ENCODE results near the gene TBC1D9. TPM values are rescaled to one million over a fixed set of nuclear protein-coding genes. Genes with fewer than 3 reads are reported as not detected.

The TBC1D9 gene
- total RNA-seq, 2 experiments from 2014 or later: 0.20 to 0.33 TPM

- CTCF ChIA-PET: no interaction called here
- Histone ChIP-seq H3K4me3 (ENCODE audit: low read length) (no peak overlapping the region), H3K4me1 (ENCODE audit: insufficient read depth, low read length) (no peaks in the 10 kb centered on the region), H3K36me3 (ENCODE audit: insufficient read depth, low read length) (no peaks in the 10 kb centered on the region), H3K27me3 (ENCODE audit: control insufficient read depth in 1 of 2, insufficient read depth in 2 of 2, low read length in 2 of 2) (no peaks in the 10 kb centered on the region), H3K27ac (ENCODE audit: low read depth in 1 of 2, low read length in 2 of 2) (no peak overlapping the region), H3K9me3 (ENCODE audit: control insufficient read depth in 1 of 2, insufficient read depth in 1 of 2, low read length in 2 of 2) (no peaks in the 10 kb centered on the region)
- Mint-ChIP-seq H3K4me1 (ENCODE audit: low read depth) (no peaks in the 10 kb centered on the region), H3K27me3 (no peaks in the 10 kb centered on the region), H3K36me3 (ENCODE audit: low read depth) (no peaks in the 10 kb centered on the region), H3K27ac (no peak overlapping the region), H3K9me3 (no peaks in the 10 kb centered on the region), H3K4me3 (no peak overlapping the region)
- intact Hi-C loops (cut with DNase I, micrococcal nuclease): no loop called here
- no peak for ATAC-seq (ENCODE audit: poor library complexity)
- no peak for DNase-seq
- POLR2A ChIA-PET: no interaction called here
- TF ChIP-seq CTCF (IDR thresholded peaks at IDR 0.05): no peak
These were observed 94.6 kb downstream of the TBC1D9 start for GRCh38 chr4:140661550-140661949.

- Histone ChIP-seq H3K36me3 (ENCODE audit: insufficient read depth, low read length) (no peaks in the 10 kb centered on the region), H3K4me3 (ENCODE audit: low read length) (no peak overlapping the region), H3K27ac (ENCODE audit: low read depth in 1 of 2, low read length in 2 of 2) (no peak overlapping the region), H3K4me1 (ENCODE audit: insufficient read depth, low read length) (no peaks in the 10 kb centered on the region), H3K9me3 (ENCODE audit: control insufficient read depth in 1 of 2, insufficient read depth in 1 of 2, low read length in 2 of 2) (no peaks in the 10 kb centered on the region), H3K27me3 (ENCODE audit: control insufficient read depth in 1 of 2, insufficient read depth in 2 of 2, low read length in 2 of 2) (no peaks in the 10 kb centered on the region)
- Mint-ChIP-seq H3K4me3 (no peak overlapping the region), H3K27me3 (no peaks in the 10 kb centered on the region), H3K27ac (no peak overlapping the region), H3K36me3 (ENCODE audit: low read depth) (no peaks in the 10 kb centered on the region), H3K9me3 (no peaks in the 10 kb centered on the region), H3K4me1 (ENCODE audit: low read depth) (no peaks in the 10 kb centered on the region)
- intact Hi-C loops (cut with DNase I, micrococcal nuclease): no loop called here
- CTCF ChIA-PET: no interaction called here
- DNase-seq (no peak), ATAC-seq (ENCODE audit: poor library complexity) (no peak)
- no peak for TF ChIP-seq CTCF (IDR thresholded peaks at IDR 0.05)
- POLR2A ChIA-PET: no interaction called here
These were observed 96.1 kb downstream of the TBC1D9 start for GRCh38 chr4:140659943-140660700.

GRCh38 chr4:140654495-140654814 lies 101.7 kb downstream of the TBC1D9 start:
- Histone ChIP-seq H3K27ac (ENCODE audit: low read depth in 1 of 2, low read length in 2 of 2) (no peak overlapping the region), H3K4me3 (ENCODE audit: low read length) (no peak overlapping the region), H3K27me3 (ENCODE audit: control insufficient read depth in 1 of 2, insufficient read depth in 2 of 2, low read length in 2 of 2) (peaks cover 0 to 8% of the 10 kb centered on the region in 2 experiments), H3K9me3 (ENCODE audit: control insufficient read depth in 1 of 2, insufficient read depth in 1 of 2, low read length in 2 of 2) (no peaks in the 10 kb centered on the region), H3K36me3 (ENCODE audit: insufficient read depth, low read length) (no peaks in the 10 kb centered on the region), H3K4me1 (ENCODE audit: insufficient read depth, low read length) (no peaks in the 10 kb centered on the region)
- Mint-ChIP-seq H3K4me3 (no peak overlapping the region), H3K27me3 (peaks cover 15% of the 10 kb centered on the region), H3K27ac (no peak overlapping the region), H3K36me3 (ENCODE audit: low read depth) (no peaks in the 10 kb centered on the region), H3K4me1 (ENCODE audit: low read depth) (no peaks in the 10 kb centered on the region), H3K9me3 (no peaks in the 10 kb centered on the region)
- ChIA-PET POLR2A (no interaction called here), CTCF (no interaction called here)
- ATAC-seq (ENCODE audit: poor library complexity) (no peak), DNase-seq (no peak)
- intact Hi-C loops (cut with DNase I, micrococcal nuclease): no loop called here
- no peak for TF ChIP-seq CTCF (IDR thresholded peaks at IDR 0.05)

Measured in CD4-positive, alpha-beta T cell (primary cell).